GM12873 (cell line): ENCODE measurements around the gene USP14.

Source experiments
- CTCF ChIP-seq: IDR thresholded peaks from 2 replicates; pipeline ENCODE4 v1.5.1; 2012; ENCODE audit warnings: low read depth, mild to moderate bottlenecking, moderate library complexity, low read length, control low read depth; ENCODE audit not compliant: insufficient read depth; ENCODE audit errors: missing control alignments

Gene USP14

GRCh38 chr18:158128-159036 lies at the start of gene USP14:
Gene USP14, plus strand, starts transcription at chr18:158557. Its CDS starts 142 bp downstream, at chr18:158699.
- no peak for TF ChIP-seq CTCF

GRCh38 chr18:111306-112014 lies 46.9 kb upstream of the USP14 start:
- TF ChIP-seq CTCF = peak; percentile 16

GRCh38 chr18:135045-135444 lies 23.3 kb upstream of the USP14 start:
- TF ChIP-seq CTCF = no peak

GRCh38 chr18:136433-136832 lies 21.9 kb upstream of the USP14 start:
- TF ChIP-seq CTCF = no peak

GRCh38 chr18:137327-137726 lies 21.0 kb upstream of the USP14 start:
- no peak for TF ChIP-seq CTCF

GRCh38 chr18:140670-141266 lies 17.6 kb upstream of the USP14 start:
- TF ChIP-seq CTCF = no peak

- no peak for TF ChIP-seq CTCF
Observed at GRCh38 chr18:148841-149240, 9.5 kb upstream of the USP14 start.
